Measurements from ENCODE around the gene NLGN1.

Gene NLGN1

GRCh38 chr3:173793963-173794362, 396.4 kb downstream of the NLGN1 start:
- ChIA-PET POLR2A (no interaction called here), CTCF (no interaction called here)
- no peak for TF ChIP-seq L3MBTL2 (conservative IDR thresholded peaks at IDR 0.05)
- TF ChIP-seq SUZ12 (IDR thresholded peaks at IDR 0.05) = no peak
- TF ChIP-seq SP1 (IDR thresholded peaks at IDR 0.05) = no peak
- TF ChIP-seq TARDBP (IDR thresholded peaks at IDR 0.05) = no peak
- no peak for TF ChIP-seq NFRKB (IDR thresholded peaks at IDR 0.05)
- TF ChIP-seq ZNF384 (IDR thresholded peaks at IDR 0.05) = no peak
- no peak for TF ChIP-seq ELF4 (IDR thresholded peaks at IDR 0.05)
- no peak for TF ChIP-seq FOXK2 (IDR thresholded peaks at IDR 0.05)
- no peak for TF ChIP-seq PKNOX1 (IDR thresholded peaks at IDR 0.05)
- no peak for TF ChIP-seq CTBP1 (IDR thresholded peaks at IDR 0.05; ENCODE audit: borderline replicate concordance)
- no peak for TF ChIP-seq LEF1 (IDR thresholded peaks at IDR 0.05; ENCODE audit: borderline replicate concordance)
- no peak for TF ChIP-seq FOXA1 (IDR thresholded peaks at IDR 0.05)
- TF ChIP-seq FOXM1 (IDR thresholded peaks at IDR 0.05; ENCODE audit: borderline replicate concordance) = no peak
- no peak for TF ChIP-seq HDGF (IDR thresholded peaks at IDR 0.05; ENCODE audit: borderline replicate concordance)
- TF ChIP-seq ARNT (IDR thresholded peaks at IDR 0.05) = no peak
- no peak for TF ChIP-seq BHLHE40 (IDR thresholded peaks at IDR 0.05; ENCODE audit: borderline replicate concordance)
- DNase-seq (ENCODE audit: extremely low spot score) = no peak

DNA sequence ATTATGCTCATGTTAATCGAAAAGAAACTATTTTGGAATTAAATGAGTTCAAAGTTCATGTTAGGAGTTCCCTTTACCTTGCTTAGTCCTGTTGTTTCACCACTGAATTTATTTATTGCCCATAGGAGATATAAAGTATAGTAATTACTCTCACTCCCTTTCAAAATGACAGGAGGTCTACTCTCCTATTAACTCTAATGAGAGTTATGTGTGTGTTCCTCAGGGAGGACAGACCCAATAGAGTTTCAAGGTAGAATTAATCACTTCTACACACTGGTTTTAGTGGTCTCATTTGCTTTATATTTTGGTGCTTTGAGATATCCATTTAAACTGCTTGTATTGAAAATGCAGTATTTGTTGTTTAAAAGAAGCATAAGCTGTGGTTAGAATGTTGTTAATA, 398.9 kb downstream of the NLGN1 start:
- DNase-seq (ENCODE audit: extremely low spot score) = no peak
- ChIA-PET POLR2A (no interaction called here), CTCF (no interaction called here)
- TF ChIP-seq TARDBP (IDR thresholded peaks at IDR 0.05) (no peak), ELF4 (IDR thresholded peaks at IDR 0.05) (no peak), FOXM1 (IDR thresholded peaks at IDR 0.05; ENCODE audit: borderline replicate concordance) (no peak), BHLHE40 (IDR thresholded peaks at IDR 0.05; ENCODE audit: borderline replicate concordance) (no peak)

DNA sequence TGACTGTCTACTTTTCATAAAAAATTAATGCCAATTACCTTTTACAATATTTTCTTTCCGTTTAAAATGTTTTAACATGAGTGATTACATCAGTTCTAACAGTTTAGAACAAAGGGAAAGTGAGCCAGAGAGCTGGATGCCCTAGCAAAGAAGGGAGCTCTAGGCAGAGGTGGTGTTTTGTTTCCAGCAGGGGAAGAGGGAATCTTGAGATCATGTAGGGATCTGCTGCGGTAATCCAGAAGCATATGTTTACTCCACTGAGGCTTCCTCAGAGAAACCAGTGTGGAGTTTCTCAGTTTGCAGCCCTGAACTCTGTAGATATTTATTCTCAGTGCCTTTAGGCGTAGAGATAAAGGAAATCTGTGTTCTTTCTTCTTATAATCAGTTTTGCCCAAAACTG, 399.3 kb downstream of the NLGN1 start:
- DNase-seq (ENCODE audit: extremely low spot score) = no peak
- TF ChIP-seq SP1 (IDR thresholded peaks at IDR 0.05) (no peak), ZNF384 (IDR thresholded peaks at IDR 0.05) (no peak), FOXA1 (IDR thresholded peaks at IDR 0.05) (no peak), L3MBTL2 (conservative IDR thresholded peaks at IDR 0.05) (no peak), PKNOX1 (IDR thresholded peaks at IDR 0.05) (no peak), SUZ12 (IDR thresholded peaks at IDR 0.05) (no peak), HDGF (IDR thresholded peaks at IDR 0.05; ENCODE audit: borderline replicate concordance) (no peak), ARNT (IDR thresholded peaks at IDR 0.05) (no peak), FOXM1 (IDR thresholded peaks at IDR 0.05; ENCODE audit: borderline replicate concordance) (no peak), CTBP1 (IDR thresholded peaks at IDR 0.05; ENCODE audit: borderline replicate concordance) (no peak)
- CTCF ChIA-PET = no interaction called here
- POLR2A ChIA-PET = no interaction called here

DNA sequence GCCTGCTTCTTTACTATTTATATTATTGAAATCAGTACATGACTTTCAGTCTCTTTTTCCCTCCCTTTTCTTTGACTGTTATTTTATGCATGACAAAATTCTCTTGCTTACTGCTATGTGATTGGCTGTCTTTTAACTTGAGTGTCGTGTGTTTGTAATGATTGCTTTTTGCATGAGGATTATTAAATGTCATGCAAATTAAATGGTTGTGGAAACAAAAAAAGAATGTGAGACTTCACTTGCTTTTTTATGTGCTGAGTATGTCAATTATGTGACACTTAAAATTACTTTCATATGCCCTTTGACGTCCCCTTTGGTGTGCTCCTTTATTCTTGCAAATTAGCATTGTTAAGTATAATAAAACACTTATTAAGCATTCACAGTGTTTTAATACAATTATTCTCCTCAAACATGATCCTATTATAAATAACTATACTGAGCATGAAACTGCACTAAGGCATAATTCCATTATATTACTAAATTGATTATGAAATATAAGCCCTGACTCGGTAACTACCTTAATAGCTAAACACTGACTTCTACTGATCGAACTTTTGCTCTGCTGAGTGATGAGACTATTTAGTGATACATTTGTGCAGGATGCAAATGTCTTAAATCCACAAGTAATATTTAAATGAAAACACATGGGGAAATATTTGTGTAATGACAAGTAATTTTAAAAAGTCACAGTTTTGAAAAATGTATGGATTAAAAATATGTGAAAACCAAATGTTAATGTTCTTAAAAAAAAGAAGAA, 401.7 kb downstream of the NLGN1 start:
- POLR2A ChIA-PET = no interaction called here
- no peak for TF ChIP-seq NFRKB (IDR thresholded peaks at IDR 0.05)
- no peak for TF ChIP-seq TARDBP (IDR thresholded peaks at IDR 0.05)
- no peak for TF ChIP-seq FOXK2 (IDR thresholded peaks at IDR 0.05)
- TF ChIP-seq FOXM1 (IDR thresholded peaks at IDR 0.05; ENCODE audit: borderline replicate concordance) = no peak
- no peak for TF ChIP-seq FOXA1 (IDR thresholded peaks at IDR 0.05)
- no peak for TF ChIP-seq PKNOX1 (IDR thresholded peaks at IDR 0.05)
- no peak for TF ChIP-seq ARNT (IDR thresholded peaks at IDR 0.05)
- TF ChIP-seq ZNF384 (IDR thresholded peaks at IDR 0.05) = no peak
- TF ChIP-seq HDGF (IDR thresholded peaks at IDR 0.05; ENCODE audit: borderline replicate concordance) = no peak
- no peak for TF ChIP-seq L3MBTL2 (conservative IDR thresholded peaks at IDR 0.05)
- TF ChIP-seq LEF1 (IDR thresholded peaks at IDR 0.05; ENCODE audit: borderline replicate concordance) = no peak
- no peak for TF ChIP-seq CTBP1 (IDR thresholded peaks at IDR 0.05; ENCODE audit: borderline replicate concordance)
- no peak for TF ChIP-seq ELF4 (IDR thresholded peaks at IDR 0.05)
- no peak for TF ChIP-seq SUZ12 (IDR thresholded peaks at IDR 0.05)
- no peak for TF ChIP-seq BHLHE40 (IDR thresholded peaks at IDR 0.05; ENCODE audit: borderline replicate concordance)
- no peak for TF ChIP-seq SP1 (IDR thresholded peaks at IDR 0.05)
- CTCF ChIA-PET = no interaction called here
- DNase-seq (ENCODE audit: extremely low spot score) = no peak

- ChIA-PET POLR2A (no interaction called here), CTCF (no interaction called here)
- TF ChIP-seq TARDBP (IDR thresholded peaks at IDR 0.05) (no peak), NFRKB (IDR thresholded peaks at IDR 0.05) (no peak), FOXA1 (IDR thresholded peaks at IDR 0.05) (no peak), FOXK2 (IDR thresholded peaks at IDR 0.05) (no peak)
- DNase-seq (ENCODE audit: extremely low spot score) = no peak
Measured at GRCh38 chr3:173800154-173800553, 402.6 kb downstream of the NLGN1 start.

GRCh38 chr3:173814809-173815208, 417.3 kb downstream of the NLGN1 start:
- POLR2A ChIA-PET = no interaction called here
- no peak for DNase-seq (ENCODE audit: extremely low spot score)
- CTCF ChIA-PET = no interaction called here

More at GRCh38 chr3:173814809-173815208, 417.3 kb downstream of the NLGN1 start:
- TF ChIP-seq HDGF (IDR thresholded peaks at IDR 0.05; ENCODE audit: borderline replicate concordance) = no peak
- TF ChIP-seq FOXA1 (IDR thresholded peaks at IDR 0.05) = no peak
- TF ChIP-seq NFRKB (IDR thresholded peaks at IDR 0.05) = no peak
- no peak for TF ChIP-seq BHLHE40 (IDR thresholded peaks at IDR 0.05; ENCODE audit: borderline replicate concordance)
- no peak for TF ChIP-seq SUZ12 (IDR thresholded peaks at IDR 0.05)
- no peak for TF ChIP-seq FOXM1 (IDR thresholded peaks at IDR 0.05; ENCODE audit: borderline replicate concordance)
- TF ChIP-seq TARDBP (IDR thresholded peaks at IDR 0.05) = no peak
- TF ChIP-seq ARNT (IDR thresholded peaks at IDR 0.05) = no peak
- no peak for TF ChIP-seq PKNOX1 (IDR thresholded peaks at IDR 0.05)
- no peak for TF ChIP-seq ELF4 (IDR thresholded peaks at IDR 0.05)
- TF ChIP-seq SP1 (IDR thresholded peaks at IDR 0.05) = no peak
- TF ChIP-seq ZNF384 (IDR thresholded peaks at IDR 0.05) = no peak
- no peak for TF ChIP-seq LEF1 (IDR thresholded peaks at IDR 0.05; ENCODE audit: borderline replicate concordance)
- TF ChIP-seq FOXK2 (IDR thresholded peaks at IDR 0.05) = no peak
- TF ChIP-seq CTBP1 (IDR thresholded peaks at IDR 0.05; ENCODE audit: borderline replicate concordance) = no peak
- no peak for TF ChIP-seq L3MBTL2 (conservative IDR thresholded peaks at IDR 0.05)
